ENCODE results near the gene RPS6KA2. TPM values are rescaled to one million over a fixed set of nuclear protein-coding genes. Genes with fewer than 3 reads are reported as not detected.

Gene RPS6KA2
- total and polyA plus RNA-seq, 7 experiments from 2014 or later: 4.5 to 17.1 (median 6.6) TPM

GRCh38 chr6:166465671-166466087 lies 161.4 kb downstream of the RPS6KA2 start:
- H3K9me3 ChIP-seq (ENCODE audit: control insufficient read depth in 2 of 3, low read length in 3 of 3): no peaks in the 10 kb centered on the region
- ATAC-seq (no peak), DNase-seq (no peak)
- H3K36me3 Mint-ChIP-seq: peaks cover 0 to 17% (median 3%) of the 10 kb centered on the region in 5 donors
- H3K27ac Mint-ChIP-seq: peak overlapping the region in 2 of 9 donors; percentile 28 to 67
- no peaks in the 10 kb centered on the region for H3K4me1 ChIP-seq (ENCODE audit: control insufficient read depth in 2 of 2, insufficient read depth in 2 of 2, low read length in 2 of 2)
- no peaks in the 10 kb centered on the region for H3K27me3 ChIP-seq (ENCODE audit: control insufficient read depth in 2 of 2, insufficient read depth in 2 of 2, low read length in 2 of 2)
- no peak overlapping the region for H3K27ac ChIP-seq (ENCODE audit: low read depth, low read length)
- H3K27me3 Mint-ChIP-seq: peaks cover 0 to 5% (median 0%) of the 10 kb centered on the region in 5 donors
- no peaks in the 10 kb centered on the region for H3K36me3 ChIP-seq (ENCODE audit: control insufficient read depth in 2 of 3, insufficient read depth in 3 of 3, low read length in 3 of 3)
- H3K4me1 Mint-ChIP-seq: peaks cover 0 to 8% (median 5%) of the 10 kb centered on the region in 7 donors
- H3K4me3 Mint-ChIP-seq: no peak overlapping the region
- CTCF ChIA-PET: no interaction called here
- H3K4me3 ChIP-seq (ENCODE audit: low read length): no peak overlapping the region
- POLR2A ChIA-PET: interaction anchor here (0.6 kb wide), 1 partner anchor 212 kb away, joined by 6 read pairs; no protein-coding TSS in a partner anchor
- intact Hi-C loops (cut with micrococcal nuclease): no loop called here
- H3K9me3 Mint-ChIP-seq: no peaks in the 10 kb centered on the region

GRCh38 chr6:166465003-166465399 lies 162.1 kb downstream of the RPS6KA2 start:
- H3K27me3 Mint-ChIP-seq: peaks cover 0 to 5% (median 0%) of the 10 kb centered on the region in 5 donors
- H3K9me3 Mint-ChIP-seq: no peaks in the 10 kb centered on the region
- no peaks in the 10 kb centered on the region for H3K36me3 ChIP-seq (ENCODE audit: control insufficient read depth in 2 of 3, insufficient read depth in 3 of 3, low read length in 3 of 3)
- CTCF ChIA-PET: interaction anchor here (1.0 kb wide), 1 partner anchor 10 kb away, joined by 6 read pairs; no protein-coding TSS in a partner anchor
- DNase-seq: no peak
- H3K27ac ChIP-seq (ENCODE audit: low read depth, low read length): no peak overlapping the region
- no peak for ATAC-seq
- no peaks in the 10 kb centered on the region for H3K27me3 ChIP-seq (ENCODE audit: control insufficient read depth in 2 of 2, insufficient read depth in 2 of 2, low read length in 2 of 2)
- no peak overlapping the region for H3K4me3 Mint-ChIP-seq
- intact Hi-C loops (cut with micrococcal nuclease): no loop called here
- POLR2A ChIA-PET: interaction anchor here (0.5 kb wide), 1 partner anchor 298 kb away, joined by 3 read pairs; no protein-coding TSS in a partner anchor
- H3K4me1 Mint-ChIP-seq: peaks cover 0 to 8% (median 5%) of the 10 kb centered on the region in 7 donors
- peaks cover 0 to 17% (median 3%) of the 10 kb centered on the region in 5 donors for H3K36me3 Mint-ChIP-seq
- H3K4me1 ChIP-seq (ENCODE audit: control insufficient read depth in 2 of 2, insufficient read depth in 2 of 2, low read length in 2 of 2): no peaks in the 10 kb centered on the region
- no peaks in the 10 kb centered on the region for H3K9me3 ChIP-seq (ENCODE audit: control insufficient read depth in 2 of 3, low read length in 3 of 3)
- peak overlapping the region in 1 of 9 donors; percentile 28 for H3K27ac Mint-ChIP-seq
- no peak overlapping the region for H3K4me3 ChIP-seq (ENCODE audit: low read length)

GRCh38 chr6:166464068-166465002 lies 162.7 kb downstream of the RPS6KA2 start:
- Histone ChIP-seq H3K4me1 (ENCODE audit: control insufficient read depth in 2 of 2, insufficient read depth in 2 of 2, low read length in 2 of 2) (no peaks in the 10 kb centered on the region), H3K27me3 (ENCODE audit: control insufficient read depth in 2 of 2, insufficient read depth in 2 of 2, low read length in 2 of 2) (no peaks in the 10 kb centered on the region), H3K36me3 (ENCODE audit: control insufficient read depth in 2 of 3, insufficient read depth in 3 of 3, low read length in 3 of 3) (no peaks in the 10 kb centered on the region), H3K9me3 (ENCODE audit: control insufficient read depth in 2 of 3, low read length in 3 of 3) (no peaks in the 10 kb centered on the region), H3K27ac (ENCODE audit: low read depth, low read length) (no peak overlapping the region), H3K4me3 (ENCODE audit: low read length) (no peak overlapping the region)
- intact Hi-C loops (cut with micrococcal nuclease): no loop called here
- no peak overlapping the region for H3K4me3 Mint-ChIP-seq
- H3K27me3 Mint-ChIP-seq: peaks cover 0 to 5% (median 0%) of the 10 kb centered on the region in 5 donors
- ChIA-PET CTCF (interaction anchor here (1.0 kb wide), 1 partner anchor 9 kb away, joined by 6 read pairs; no protein-coding TSS in a partner anchor), POLR2A (interaction anchor here (0.5 kb wide), 1 partner anchor 299 kb away, joined by 3 read pairs; no protein-coding TSS in a partner anchor)
- DNase-seq (no peak), ATAC-seq (no peak)
- H3K36me3 Mint-ChIP-seq: peaks cover 0 to 19% (median 3%) of the 10 kb centered on the region in 5 donors
- H3K27ac Mint-ChIP-seq: no peak overlapping the region
- peaks cover 0 to 8% (median 5%) of the 10 kb centered on the region in 7 donors for H3K4me1 Mint-ChIP-seq
- no peaks in the 10 kb centered on the region for H3K9me3 Mint-ChIP-seq

DNA sequence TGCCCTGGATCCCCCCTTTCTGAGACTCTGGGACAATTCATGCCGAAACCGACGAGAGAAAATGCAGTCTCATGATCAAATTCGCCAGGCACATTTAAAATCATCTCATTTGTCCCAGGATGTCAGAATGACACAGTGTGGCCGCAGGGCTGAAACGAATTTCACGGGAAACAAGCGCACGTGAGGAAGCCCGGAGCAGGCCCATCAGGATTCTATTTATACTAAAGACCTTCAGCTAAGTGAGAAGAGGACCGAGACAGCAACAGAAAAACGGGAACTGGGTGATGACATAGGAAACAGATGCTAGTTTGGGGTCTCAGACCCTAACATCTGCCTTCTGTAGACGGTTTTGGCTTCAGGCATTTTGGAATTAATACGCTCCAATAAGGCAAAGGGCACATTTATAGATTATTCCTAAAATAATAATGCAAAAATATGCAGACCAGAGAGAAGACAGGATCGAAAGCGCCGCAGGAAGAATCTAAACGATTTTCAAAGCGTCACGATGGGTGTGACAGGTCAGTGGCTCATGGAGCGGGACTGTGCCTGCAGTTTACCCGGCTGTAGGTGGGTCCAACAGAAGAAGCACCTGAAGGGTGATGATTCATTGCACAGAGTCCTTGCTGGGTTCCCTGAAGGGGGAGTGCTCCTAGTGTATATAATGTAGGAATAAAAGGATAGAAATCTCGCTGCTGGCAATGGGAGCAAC lies 163.5 kb downstream of the RPS6KA2 start:
- no peak overlapping the region for H3K4me3 ChIP-seq (ENCODE audit: low read length)
- ATAC-seq (no peak), DNase-seq (no peak)
- Mint-ChIP-seq H3K27ac (no peak overlapping the region), H3K4me3 (no peak overlapping the region), H3K27me3 (peaks cover 0 to 5% (median 0%) of the 10 kb centered on the region in 5 donors), H3K9me3 (peaks cover 0 to 3% (median 0%) of the 10 kb centered on the region in 11 donors), H3K4me1 (peaks cover 0 to 8% (median 5%) of the 10 kb centered on the region in 7 donors), H3K36me3 (peaks cover 0 to 24% (median 4%) of the 10 kb centered on the region in 5 donors)
- CTCF ChIA-PET: interaction anchor here (1.0 kb wide), 1 partner anchor 8 kb away, joined by 6 read pairs; no protein-coding TSS in a partner anchor
- no peaks in the 10 kb centered on the region for H3K36me3 ChIP-seq (ENCODE audit: control insufficient read depth in 2 of 3, insufficient read depth in 3 of 3, low read length in 3 of 3)
- POLR2A ChIA-PET: no interaction called here
- intact Hi-C loops (cut with micrococcal nuclease): no loop called here
- H3K27me3 ChIP-seq (ENCODE audit: control insufficient read depth in 2 of 2, insufficient read depth in 2 of 2, low read length in 2 of 2): no peaks in the 10 kb centered on the region
- no peak overlapping the region for H3K27ac ChIP-seq (ENCODE audit: low read depth, low read length)
- no peaks in the 10 kb centered on the region for H3K4me1 ChIP-seq (ENCODE audit: control insufficient read depth in 2 of 2, insufficient read depth in 2 of 2, low read length in 2 of 2)
- no peaks in the 10 kb centered on the region for H3K9me3 ChIP-seq (ENCODE audit: control insufficient read depth in 2 of 3, low read length in 3 of 3)

- DNase-seq: no peak
- Histone ChIP-seq H3K27me3 (ENCODE audit: control insufficient read depth in 2 of 2, insufficient read depth in 2 of 2, low read length in 2 of 2) (no peaks in the 10 kb centered on the region), H3K4me3 (ENCODE audit: low read length) (no peak overlapping the region), H3K27ac (ENCODE audit: low read depth, low read length) (no peak overlapping the region), H3K4me1 (ENCODE audit: control insufficient read depth in 2 of 2, insufficient read depth in 2 of 2, low read length in 2 of 2) (no peaks in the 10 kb centered on the region), H3K36me3 (ENCODE audit: control insufficient read depth in 2 of 3, insufficient read depth in 3 of 3, low read length in 3 of 3) (no peaks in the 10 kb centered on the region), H3K9me3 (ENCODE audit: control insufficient read depth in 2 of 3, low read length in 3 of 3) (no peaks in the 10 kb centered on the region)
- Mint-ChIP-seq H3K9me3 (peaks cover 0 to 9% (median 4%) of the 10 kb centered on the region in 11 donors), H3K27me3 (peaks cover 0 to 5% (median 0%) of the 10 kb centered on the region in 5 donors), H3K4me1 (peaks cover 0 to 8% (median 5%) of the 10 kb centered on the region in 7 donors), H3K4me3 (no peak overlapping the region), H3K27ac (peak overlapping the region in 1 of 9 donors; percentile 25), H3K36me3 (peaks cover 0 to 29% (median 9%) of the 10 kb centered on the region in 5 donors)
- POLR2A ChIA-PET: interaction anchor here (0.6 to 0.9 kb wide), 2 partner anchors 14 to 24 kb away, joined by 3 read pairs; no protein-coding TSS in a partner anchor
- peak; percentile 10 for ATAC-seq
- CTCF ChIA-PET: no interaction called here
- intact Hi-C loops (cut with micrococcal nuclease): no loop called here
Measured at GRCh38 chr6:166462461-166463135, 164.5 kb downstream of the RPS6KA2 start.
